GM06990 (cell line): Measurements from ENCODE around the gene ANGEL2.

Experiments used
- DNase-seq: peaks from one replicate; pipeline ENCODE4 v3.0.0-alpha.2; 2011; ENCODE audit not compliant: insufficient read length; ENCODE audit errors: extremely low read depth
- H3K27me3 ChIP-seq: replicated peaks from 2 replicates; pipeline ENCODE4 v1.6.0; 2011; ENCODE audit warnings: low read length; ENCODE audit not compliant: control insufficient read depth, insufficient read depth
- H3K36me3 ChIP-seq: 2 replicates; pipeline ENCODE4 v1.5.1; 2011; ENCODE audit warnings: low read length; ENCODE audit not compliant: control insufficient read depth, insufficient read depth
- H3K4me3 ChIP-seq: replicated peaks from 2 replicates; pipeline ENCODE4 v1.5.1; 2011; ENCODE audit warnings: low read depth, mild to moderate bottlenecking, control low read depth, low read length
- TF ChIP-seq, protein P1 (sequence below): IDR thresholded peaks from 2 replicates; pipeline ENCODE4 v1.5.1; 2011; ENCODE audit warnings: low read length, control low read depth, mild to moderate bottlenecking, inconsistent platforms; ENCODE audit not compliant: insufficient read depth, poor library complexity, severe bottlenecking

ANGEL2 gene

DNA sequence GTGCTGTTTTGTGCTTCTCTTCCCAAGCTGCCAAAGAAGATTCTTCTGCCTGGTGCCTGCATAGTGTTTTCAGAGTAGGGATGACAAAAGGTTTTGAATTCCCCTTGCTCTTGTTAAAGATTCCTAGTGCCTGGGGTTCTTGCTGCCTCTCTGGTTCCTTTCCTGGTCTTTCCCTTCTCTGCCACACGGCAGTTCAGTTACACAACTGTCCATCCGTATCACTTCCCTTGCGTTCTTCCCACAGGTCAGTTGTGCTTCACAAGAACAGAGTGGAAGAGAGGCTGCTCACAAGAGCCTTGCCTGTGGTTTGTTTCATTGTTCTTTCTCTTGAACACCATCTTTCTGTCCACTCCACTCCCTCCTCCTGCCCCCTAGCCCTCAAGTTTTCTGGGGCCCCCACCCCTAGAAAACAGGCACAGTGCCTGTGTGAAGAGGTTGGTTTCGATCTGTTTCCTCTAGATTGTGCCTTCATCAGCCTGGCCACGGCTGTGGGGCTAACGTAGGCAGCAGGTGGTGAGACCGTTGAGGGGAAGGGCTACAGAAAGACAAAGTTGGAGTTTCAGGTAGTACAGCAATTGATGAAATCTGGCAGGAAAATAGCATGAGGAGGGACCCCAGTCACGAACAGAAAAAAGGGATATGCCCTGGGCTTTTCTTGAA lies 59.6 kb downstream of the ANGEL2 start:
- TF ChIP-seq, protein P1, sequence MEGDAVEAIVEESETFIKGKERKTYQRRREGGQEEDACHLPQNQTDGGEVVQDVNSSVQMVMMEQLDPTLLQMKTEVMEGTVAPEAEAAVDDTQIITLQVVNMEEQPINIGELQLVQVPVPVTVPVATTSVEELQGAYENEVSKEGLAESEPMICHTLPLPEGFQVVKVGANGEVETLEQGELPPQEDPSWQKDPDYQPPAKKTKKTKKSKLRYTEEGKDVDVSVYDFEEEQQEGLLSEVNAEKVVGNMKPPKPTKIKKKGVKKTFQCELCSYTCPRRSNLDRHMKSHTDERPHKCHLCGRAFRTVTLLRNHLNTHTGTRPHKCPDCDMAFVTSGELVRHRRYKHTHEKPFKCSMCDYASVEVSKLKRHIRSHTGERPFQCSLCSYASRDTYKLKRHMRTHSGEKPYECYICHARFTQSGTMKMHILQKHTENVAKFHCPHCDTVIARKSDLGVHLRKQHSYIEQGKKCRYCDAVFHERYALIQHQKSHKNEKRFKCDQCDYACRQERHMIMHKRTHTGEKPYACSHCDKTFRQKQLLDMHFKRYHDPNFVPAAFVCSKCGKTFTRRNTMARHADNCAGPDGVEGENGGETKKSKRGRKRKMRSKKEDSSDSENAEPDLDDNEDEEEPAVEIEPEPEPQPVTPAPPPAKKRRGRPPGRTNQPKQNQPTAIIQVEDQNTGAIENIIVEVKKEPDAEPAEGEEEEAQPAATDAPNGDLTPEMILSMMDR, result no peak
- Histone ChIP-seq H3K4me3 (peak overlapping the region; percentile 16; the same call in 1 of the 2 replicates), H3K36me3 (peaks cover 10% of the 10 kb centered on the region), H3K27me3 (no peaks in the 10 kb centered on the region)
- no peak for DNase-seq

DNA sequence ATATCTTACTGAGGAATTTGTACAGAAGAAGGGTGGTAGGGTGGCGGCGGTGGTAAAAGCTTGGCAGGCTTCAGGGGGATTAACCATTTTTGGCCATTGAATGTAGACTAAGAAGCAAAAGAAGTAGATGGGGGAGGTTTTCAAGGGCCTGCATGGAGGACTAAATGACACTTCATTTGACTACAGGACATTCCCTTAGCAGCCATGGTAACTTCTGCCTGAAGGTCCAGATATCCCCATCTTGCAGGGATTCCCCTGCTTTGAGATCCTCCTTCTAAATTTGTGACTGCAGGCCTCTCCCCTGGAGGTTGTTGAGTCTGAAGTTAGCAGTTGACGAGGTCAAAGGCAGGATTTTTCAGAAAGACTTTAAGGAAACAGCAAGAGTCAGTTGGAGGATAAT lies 60.6 kb downstream of the ANGEL2 start:
- no peak overlapping the region for H3K4me3 ChIP-seq
- H3K36me3 ChIP-seq, result peaks cover 6% of the 10 kb centered on the region
- no peaks in the 10 kb centered on the region for H3K27me3 ChIP-seq
- TF ChIP-seq, protein P1, result no peak
- no peak for DNase-seq

DNA sequence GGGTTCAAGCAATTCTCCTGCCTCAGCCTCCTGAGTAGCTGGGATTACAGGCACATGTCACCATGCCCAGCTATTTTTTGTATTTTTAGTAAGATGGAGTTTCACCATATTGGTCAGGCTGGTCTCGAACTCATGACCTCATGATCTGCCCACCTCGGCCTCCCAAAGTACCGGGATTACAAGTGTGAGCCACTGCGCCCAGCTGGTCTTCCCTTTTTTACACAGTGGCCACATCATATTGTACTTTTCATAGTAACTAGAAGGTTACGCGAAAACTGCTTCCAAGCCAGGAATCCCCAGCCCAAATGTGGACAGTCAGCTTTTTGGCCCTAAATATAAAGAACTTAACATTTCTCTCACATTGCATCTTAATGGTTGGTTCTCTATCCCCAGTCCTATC lies 61.2 kb downstream of the ANGEL2 start:
- H3K27me3 ChIP-seq, result no peaks in the 10 kb centered on the region
- TF ChIP-seq, protein P1, result no peak

DNA sequence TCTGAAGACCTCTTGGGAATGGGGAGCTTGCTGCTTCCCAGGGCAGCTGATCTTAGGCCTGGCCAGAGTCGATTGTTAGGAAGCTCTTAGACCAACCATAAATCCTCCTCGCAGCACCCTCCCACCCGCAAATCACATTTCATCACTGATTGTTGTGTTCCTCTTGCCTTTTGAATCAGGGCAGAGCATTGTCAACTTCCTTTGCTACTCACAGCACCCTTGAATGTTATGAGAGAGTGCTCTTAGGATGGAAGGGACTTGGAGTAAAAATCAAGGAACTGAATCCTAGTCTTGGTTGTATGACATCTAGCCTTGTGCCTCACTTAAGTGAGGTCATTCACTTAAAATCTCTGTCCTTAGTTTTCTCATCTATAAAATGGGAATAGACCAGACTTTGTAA lies 62.3 kb downstream of the ANGEL2 start:
- TF ChIP-seq, protein P1, result no peak

More for the DNA sequence above, 61.2 kb downstream of the ANGEL2 start:
- Histone ChIP-seq H3K4me3 (no peak overlapping the region), H3K36me3 (peaks cover 5% of the 10 kb centered on the region)
- no peak for DNase-seq

DNA sequence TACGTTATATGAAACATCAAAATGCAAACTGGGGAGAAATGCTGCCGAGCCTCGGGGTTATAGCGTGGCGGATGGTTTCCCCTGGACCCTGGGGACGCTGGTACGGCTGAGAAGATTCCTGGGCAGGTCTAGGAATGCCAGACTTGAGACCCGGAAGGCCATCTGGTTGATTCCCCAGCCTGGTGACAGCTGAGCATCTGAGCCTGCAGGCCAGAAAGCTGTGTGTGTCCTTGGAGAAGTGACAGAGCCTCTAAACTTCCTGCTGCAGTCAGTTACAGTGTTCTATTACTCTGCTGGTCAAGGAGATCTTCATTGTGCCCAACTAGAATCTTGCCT lies 63.1 kb downstream of the ANGEL2 start:
- H3K4me3 ChIP-seq, result peak overlapping the region; percentile 91
- DNase-seq, result no peak
- H3K36me3 ChIP-seq, result peaks cover 1% of the 10 kb centered on the region; the same call in 1 of the 2 replicates
- TF ChIP-seq, protein P1, result no peak
- no peaks in the 10 kb centered on the region for H3K27me3 ChIP-seq

More for the DNA sequence above, 62.3 kb downstream of the ANGEL2 start:
- Histone ChIP-seq H3K36me3 (peaks cover 3% of the 10 kb centered on the region; the same call in 1 of the 2 replicates), H3K27me3 (no peaks in the 10 kb centered on the region), H3K4me3 (peak overlapping the region; percentile 2)
- DNase-seq, result no peak

DNA sequence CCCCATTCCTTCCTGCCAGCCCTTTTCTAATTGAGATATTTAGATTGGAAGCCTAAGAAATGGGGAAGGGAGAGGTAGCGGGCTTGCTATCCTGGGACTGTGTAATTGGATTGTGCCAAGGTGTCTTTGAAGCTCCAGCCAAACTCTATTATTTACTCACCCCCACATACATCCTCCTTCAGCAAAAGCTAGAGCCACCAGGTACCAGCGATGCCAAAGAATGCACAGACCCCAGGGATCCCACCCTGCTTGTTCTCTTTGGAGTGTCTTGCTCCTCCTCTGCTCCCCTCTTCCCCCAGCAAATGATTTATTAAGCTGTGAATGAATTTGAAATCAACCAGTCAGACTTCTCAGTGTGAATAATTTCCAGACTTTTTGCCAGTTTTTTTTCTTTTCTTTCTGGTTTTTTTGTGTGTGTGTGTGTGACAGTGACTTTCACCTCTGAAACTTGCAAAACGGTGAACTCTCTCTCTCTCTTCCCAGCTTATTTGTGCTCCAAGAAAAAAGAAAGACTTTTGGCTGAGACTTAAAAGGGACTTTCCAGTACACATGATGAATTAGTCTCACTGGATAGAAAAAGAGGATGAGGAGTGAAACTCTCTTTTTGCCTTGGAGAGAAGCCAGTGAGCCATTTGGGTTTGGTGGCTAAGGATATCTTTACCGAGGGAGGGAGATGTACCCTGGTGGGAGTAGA lies 63.6 kb downstream of the ANGEL2 start:
- H3K4me3 ChIP-seq, result peak overlapping the region; percentile 91
- TF ChIP-seq, protein P1, result no peak
- peaks cover 1% of the 10 kb centered on the region; the same call in 1 of the 2 replicates for H3K36me3 ChIP-seq
- DNase-seq, result no peak
- H3K27me3 ChIP-seq, result no peaks in the 10 kb centered on the region
